GM21526 (cell line): Measurements from ENCODE around the gene SLC29A4.

Experiments used
- ATAC-seq: cut with Tn5 transposase; IDR thresholded peaks from one replicate; pipeline ENCODE4 v1.9.1; 2021; ENCODE audit warnings: moderate library complexity; ENCODE audit not compliant: unreplicated experiment, low FRiP score

Gene SLC29A4

GRCh38 chr7:5350600-5351385 is 68.0 kb downstream of the SLC29A4 start:
- ATAC-seq = no peak

DNA sequence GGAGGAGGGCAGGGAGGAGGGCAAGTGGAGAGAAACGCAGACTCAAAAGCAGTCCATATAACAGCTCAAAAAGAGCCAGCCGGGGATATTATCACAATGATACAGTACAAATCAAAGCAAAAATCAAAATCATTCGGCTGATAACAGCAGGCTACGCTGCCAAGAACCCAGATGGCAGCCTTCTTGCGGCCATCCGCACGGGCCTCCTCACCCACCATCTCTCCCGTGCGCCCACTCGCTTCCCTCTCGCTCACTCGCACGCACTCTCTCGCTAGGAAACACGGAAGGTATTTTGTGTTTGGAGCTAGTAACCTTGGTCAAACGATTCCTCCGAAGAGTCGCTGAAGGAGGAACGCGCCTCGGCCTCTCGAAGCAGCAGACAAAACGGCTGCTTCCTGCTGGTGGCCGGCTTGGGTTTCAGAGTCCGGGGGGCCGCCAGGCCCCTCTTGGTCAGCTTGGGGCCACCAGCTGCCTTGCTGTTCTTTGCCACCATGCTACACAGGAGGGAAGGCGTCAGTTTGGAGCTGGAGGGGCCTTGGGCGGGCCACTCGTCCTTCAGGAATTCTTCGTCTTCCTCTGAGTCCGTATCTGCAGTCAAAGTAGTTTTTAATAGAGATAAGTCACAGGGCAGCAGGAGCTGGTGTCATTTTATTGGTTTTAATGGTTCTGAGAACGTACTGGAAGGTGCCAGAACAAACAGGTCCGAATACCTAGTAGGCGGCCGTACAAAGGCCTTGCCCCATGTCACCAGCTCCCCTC is 68.9 kb downstream of the SLC29A4 start:
- ATAC-seq = no peak

GRCh38 chr7:5352440-5353010 is 69.8 kb downstream of the SLC29A4 start:
- ATAC-seq = no peak

- no peak for ATAC-seq
Measured at GRCh38 chr7:5354460-5355232, 71.9 kb downstream of the SLC29A4 start.
